Hepatocyte (in vitro differentiated cells): ENCODE data around the gene STARD5. TPM values are rescaled to one million over a fixed set of nuclear protein-coding genes. Genes with fewer than 3 reads are reported as not detected.

Experiments
- DNase-seq: peaks from one replicate; pipeline ENCODE4 v3.0.0-alpha.2; 2016; ENCODE audit warnings: low spot score
- H2AFZ ChIP-seq: fragments of 200-600 bp; sonication (generic); 2 replicates; pipeline ENCODE4 v1.6.0; 2016; ENCODE audit warnings: antibody characterized with exemption, mild to moderate bottlenecking
- H3K27ac ChIP-seq: fragments of 200-600 bp; sonication (generic); 2 replicates; pipeline ENCODE4 v1.5.1; 2016; ENCODE audit warnings: mild to moderate bottlenecking
- H3K27me3 ChIP-seq: fragments of 200-600 bp; sonication (generic); 2 replicates; pipeline ENCODE4 v1.6.1; 2016
- H3K36me3 ChIP-seq: fragments of 200-600 bp; sonication (generic); replicated peaks from 2 replicates; pipeline ENCODE4 v1.5.1; 2016; ENCODE audit warnings: low read depth; ENCODE audit not compliant: insufficient read depth
- H3K4me1 ChIP-seq: fragments of 200-600 bp; sonication (generic); 2 replicates; pipeline ENCODE4 v1.5.1; 2016; ENCODE audit warnings: mild to moderate bottlenecking, moderate library complexity; ENCODE audit not compliant: insufficient read depth
- H3K4me2 ChIP-seq: fragments of 200-600 bp; sonication (generic); 2 replicates; pipeline ENCODE4 v1.6.0; 2016
- H3K4me3 ChIP-seq: fragments of 200-600 bp; sonication (generic); 2 replicates; pipeline ENCODE4 v1.5.1; 2016; ENCODE audit warnings: mild to moderate bottlenecking
- H3K79me2 ChIP-seq: fragments of 200-600 bp; sonication (generic); 2 replicates; pipeline ENCODE4 v1.6.0; 2017; ENCODE audit warnings: mild to moderate bottlenecking
- H3K9me2 ChIP-seq: fragments of 200-600 bp; sonication (generic); replicated peaks from 2 replicates; pipeline ENCODE4 v1.6.0; 2017; ENCODE audit warnings: mild to moderate bottlenecking; ENCODE audit not compliant: insufficient read depth
- H3K9me3 ChIP-seq: fragments of 200-600 bp; sonication (generic); 2 replicates; pipeline ENCODE4 v1.5.1; 2016; ENCODE audit warnings: low read depth, mild to moderate bottlenecking
- H4K20me1 ChIP-seq: fragments of 200-600 bp; sonication (generic); 2 replicates; pipeline ENCODE4 v1.6.0; 2016; ENCODE audit warnings: mild to moderate bottlenecking; ENCODE audit not compliant: insufficient read depth, poor library complexity, severe bottlenecking
- EZH2 ChIP-seq: fragments of 200-600 bp; sonication (generic); IDR thresholded peaks from 2 replicates; pipeline ENCODE4 v1.6.1; 2016; ENCODE audit warnings: antibody characterized with exemption, mild to moderate bottlenecking, borderline replicate concordance
- EZH2phosphoT487 ChIP-seq: fragments of 200-600 bp; sonication (generic); IDR thresholded peaks from one replicate; pipeline ENCODE4 v1.6.1; 2018; ENCODE audit warnings: antibody characterized with exemption, mild to moderate bottlenecking, low read depth, moderate library complexity; ENCODE audit not compliant: unreplicated experiment, severe bottlenecking
- whole genome bisulfite sequencing: methylation state at CpG from one replicate; pipeline ENCODE4 v1.1.6; 2016; ENCODE audit warnings: low lambda C conversion rate; ENCODE audit errors: missing lambda C conversion rate; 5-methylcytosine and 5-hydroxymethylcytosine counted together
- polyA plus RNA-seq: library from polyadenylated mRNA; unstranded; fragments of >200 nt; fragmentation: Nextera tagmentation; extraction: Ambion mirVana; gene quantifications from 2 replicates; pipeline ENCODE4 v1.2.1, GENCODE V29; 2016
- total RNA-seq: library from RNA; depleted of rRNA; stranded (reverse); fragments of >200 nt; gene quantifications from 2 replicates; pipeline ENCODE4 v1.2.3, GENCODE V29; 2014
- TF ChIP-seq, protein P1 (sequence below): fragments of 200-600 bp; sonication (generic); IDR thresholded peaks from 2 replicates; pipeline ENCODE4 v1.5.1; 2016; ENCODE audit warnings: antibody characterized with exemption, mild to moderate bottlenecking; ENCODE audit not compliant: poor library complexity

STARD5 gene
- total and polyA plus RNA-seq, 2 experiments from 2014 or later, result 7.2 to 13.7 TPM

DNA sequence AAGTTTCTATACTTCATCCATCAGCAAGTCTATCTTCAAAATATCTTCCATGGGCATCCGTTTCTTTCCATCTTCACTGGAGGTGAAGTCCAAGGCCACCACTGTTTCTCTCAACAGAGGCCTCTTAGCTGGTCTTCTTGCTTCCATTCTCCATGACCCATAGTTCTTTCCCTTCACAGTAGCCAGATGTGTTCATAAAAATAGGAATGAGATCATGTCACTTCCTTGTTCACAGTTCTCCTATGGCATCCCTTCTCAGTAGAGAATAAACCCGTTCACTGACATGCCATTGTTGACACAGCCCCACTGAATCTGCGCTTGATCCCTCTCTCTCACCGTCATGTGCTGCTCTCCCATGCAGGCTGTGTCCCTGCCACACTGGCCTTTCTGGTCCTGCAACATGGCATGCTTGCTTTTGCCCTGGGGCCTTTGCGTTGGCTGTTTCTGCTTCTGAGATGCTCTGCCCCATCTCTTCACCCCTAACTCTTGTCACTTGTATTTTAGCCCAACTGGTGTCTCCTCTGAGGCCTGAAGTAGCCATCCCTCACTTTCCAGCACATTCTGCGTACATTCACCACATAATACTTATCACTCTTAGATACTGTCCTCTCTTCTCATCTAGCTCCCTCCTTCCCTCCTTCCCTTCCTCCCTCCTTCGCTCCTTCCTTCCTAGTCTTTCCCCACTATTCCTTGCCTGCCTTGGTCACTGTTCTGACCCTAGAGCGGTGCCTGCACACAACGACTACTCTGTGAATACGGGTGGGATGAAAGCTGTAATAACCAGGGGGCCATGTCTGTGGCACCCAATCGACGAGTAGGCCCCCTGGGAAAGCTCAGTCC is 42.0 kb downstream of the STARD5 start:
- Histone ChIP-seq H3K4me3 (no peak overlapping the region), H3K27ac (no peak overlapping the region), H3K27me3 (no peaks in the 10 kb centered on the region), H3K4me2 (no peak overlapping the region), H4K20me1 (no peaks in the 10 kb centered on the region), H3K9me3 (no peaks in the 10 kb centered on the region), H3K4me1 (no peaks in the 10 kb centered on the region), H3K36me3 (no peaks in the 10 kb centered on the region), H2AFZ (no peak overlapping the region), H3K9me2 (no peaks in the 10 kb centered on the region), H3K79me2 (no peaks in the 10 kb centered on the region)
- WGBS, result 90% methylated on average over 12 of the region's 12 CpGs
- TF ChIP-seq EZH2, result no peak
- TF ChIP-seq, protein P1, sequence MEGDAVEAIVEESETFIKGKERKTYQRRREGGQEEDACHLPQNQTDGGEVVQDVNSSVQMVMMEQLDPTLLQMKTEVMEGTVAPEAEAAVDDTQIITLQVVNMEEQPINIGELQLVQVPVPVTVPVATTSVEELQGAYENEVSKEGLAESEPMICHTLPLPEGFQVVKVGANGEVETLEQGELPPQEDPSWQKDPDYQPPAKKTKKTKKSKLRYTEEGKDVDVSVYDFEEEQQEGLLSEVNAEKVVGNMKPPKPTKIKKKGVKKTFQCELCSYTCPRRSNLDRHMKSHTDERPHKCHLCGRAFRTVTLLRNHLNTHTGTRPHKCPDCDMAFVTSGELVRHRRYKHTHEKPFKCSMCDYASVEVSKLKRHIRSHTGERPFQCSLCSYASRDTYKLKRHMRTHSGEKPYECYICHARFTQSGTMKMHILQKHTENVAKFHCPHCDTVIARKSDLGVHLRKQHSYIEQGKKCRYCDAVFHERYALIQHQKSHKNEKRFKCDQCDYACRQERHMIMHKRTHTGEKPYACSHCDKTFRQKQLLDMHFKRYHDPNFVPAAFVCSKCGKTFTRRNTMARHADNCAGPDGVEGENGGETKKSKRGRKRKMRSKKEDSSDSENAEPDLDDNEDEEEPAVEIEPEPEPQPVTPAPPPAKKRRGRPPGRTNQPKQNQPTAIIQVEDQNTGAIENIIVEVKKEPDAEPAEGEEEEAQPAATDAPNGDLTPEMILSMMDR, result no peak
- no peak for TF ChIP-seq EZH2phosphoT487
- DNase-seq, result no peak

DNA sequence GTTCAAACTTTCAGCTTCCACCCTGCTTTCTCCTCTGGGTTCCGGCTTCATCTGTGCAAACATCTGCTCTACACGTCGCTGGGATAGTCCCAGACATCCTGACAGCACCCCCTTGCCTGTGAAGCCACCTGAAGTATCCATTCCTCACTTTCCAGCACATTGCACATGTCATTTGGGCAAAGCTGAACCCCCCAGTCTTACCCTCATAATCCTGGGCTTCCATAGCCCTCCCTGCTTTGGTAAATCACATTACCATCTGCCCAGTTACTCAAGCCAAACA is 42.5 kb downstream of the STARD5 start:
- Histone ChIP-seq H3K4me2 (no peak overlapping the region), H3K27ac (no peak overlapping the region), H3K79me2 (no peaks in the 10 kb centered on the region), H3K9me2 (no peaks in the 10 kb centered on the region), H4K20me1 (no peaks in the 10 kb centered on the region), H3K9me3 (no peaks in the 10 kb centered on the region), H3K4me3 (no peak overlapping the region), H3K27me3 (no peaks in the 10 kb centered on the region), H3K36me3 (no peaks in the 10 kb centered on the region), H3K4me1 (no peaks in the 10 kb centered on the region), H2AFZ (no peak overlapping the region)
- TF ChIP-seq EZH2 (no peak), EZH2phosphoT487 (no peak)
- TF ChIP-seq, protein P1, result no peak
- WGBS, result 100% methylated on average over 3 of the region's 3 CpGs
- no peak for DNase-seq

DNA sequence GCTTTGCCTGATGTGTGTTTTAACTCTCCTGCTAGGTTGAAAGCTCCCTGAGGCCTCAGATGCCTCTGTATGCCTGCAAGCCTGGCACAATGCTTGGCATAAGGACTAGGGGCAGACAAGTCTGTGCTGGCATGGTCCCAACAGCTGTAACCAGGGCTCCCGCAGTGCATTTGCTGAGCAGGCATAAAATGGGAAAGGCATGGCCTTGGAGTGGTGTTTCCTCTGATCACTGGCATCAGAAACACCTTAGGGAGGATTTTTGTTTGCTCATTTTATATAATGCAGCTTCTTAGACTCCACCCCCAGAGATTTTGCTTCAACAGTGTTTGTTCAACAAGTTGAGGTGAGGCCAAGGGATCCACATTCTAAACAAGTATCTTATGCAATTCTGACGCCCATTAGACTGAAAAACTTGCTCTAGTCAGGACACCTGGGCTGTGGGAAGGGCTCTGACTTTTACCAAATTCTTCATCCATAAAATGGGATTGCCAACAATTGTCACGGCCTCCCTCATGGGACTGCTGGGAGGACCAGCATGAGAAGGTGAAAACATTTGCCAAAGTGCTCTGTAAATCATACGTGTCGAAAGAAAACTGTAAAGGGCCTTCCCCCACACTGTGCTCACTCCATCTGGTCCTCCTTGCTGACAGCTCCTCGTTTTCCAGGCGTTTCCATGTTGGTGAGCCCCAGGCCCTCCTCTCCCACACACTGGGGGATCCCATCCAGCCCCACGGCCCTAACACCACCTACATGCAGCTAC is 43.1 kb downstream of the STARD5 start:
- WGBS, result 82% methylated on average over 8 of the region's 8 CpGs
- H3K4me1 ChIP-seq, result no peaks in the 10 kb centered on the region
- H3K9me2 ChIP-seq, result no peaks in the 10 kb centered on the region
- no peak overlapping the region for H3K4me3 ChIP-seq
- H3K79me2 ChIP-seq, result no peaks in the 10 kb centered on the region
- no peak for DNase-seq
- H3K27ac ChIP-seq, result no peak overlapping the region
- no peak overlapping the region for H2AFZ ChIP-seq
- H4K20me1 ChIP-seq, result no peaks in the 10 kb centered on the region
- TF ChIP-seq, protein P1, result no peak
- TF ChIP-seq EZH2phosphoT487, result no peak
- TF ChIP-seq EZH2, result no peak
- no peaks in the 10 kb centered on the region for H3K36me3 ChIP-seq
- no peaks in the 10 kb centered on the region for H3K27me3 ChIP-seq
- H3K4me2 ChIP-seq, result no peak overlapping the region
- H3K9me3 ChIP-seq, result no peaks in the 10 kb centered on the region
